Measurements from ENCODE around the gene SPAG7. TPM values are rescaled to one million over a fixed set of nuclear protein-coding genes. Genes with fewer than 3 reads are reported as not detected.
"Not testable (repeated sequence)": the region's sequence is repeated elsewhere in the genome, so short reads cannot be mapped to it uniquely, and the experiment has no call there.

The SPAG7 gene
- total and polyA plus RNA-seq, 7 donors: 42.6 to 84.5 (median 73.9) TPM

- Histone ChIP-seq H3K9me3 (no peaks in the 10 kb centered on the region), H3K4me1 (no peaks in the 10 kb centered on the region), H3K4me3 (no peak overlapping the region), H3K27me3 (no peaks in the 10 kb centered on the region), H3K27ac (no peak overlapping the region), H3K36me3 (no peaks in the 10 kb centered on the region)
- TF ChIP-seq POLR2A (IDR thresholded peaks at IDR 0.05) (no peak), CTCF (IDR thresholded peaks at IDR 0.05) (no peak), POLR2AphosphoS5 (IDR thresholded peaks at IDR 0.05) (no peak), EP300 (IDR thresholded peaks at IDR 0.05) (no peak)
- WGBS, 2 donors: 89 to 90% methylated on average over 4 of the region's 4 CpGs
- intact Hi-C loops (cut with DNase I): no loop called here
- DNase-seq: no peak
Measured at GRCh38 chr17:4921320-4921719, 46.3 kb downstream of the SPAG7 start.

- H3K4me1 ChIP-seq: no peaks in the 10 kb centered on the region
- H3K4me3 ChIP-seq: no peak overlapping the region
- H3K27me3 ChIP-seq: no peaks in the 10 kb centered on the region
- no peaks in the 10 kb centered on the region for H3K9me3 ChIP-seq
- intact Hi-C loops (cut with DNase I): no loop called here
- TF ChIP-seq CTCF (IDR thresholded peaks at IDR 0.05) (no peak), POLR2AphosphoS5 (IDR thresholded peaks at IDR 0.05) (no peak), POLR2A (IDR thresholded peaks at IDR 0.05) (no peak), EP300 (IDR thresholded peaks at IDR 0.05) (no peak)
- no peak overlapping the region for H3K27ac ChIP-seq
- no peak for DNase-seq
- 79 to 85% methylated on average over 10 of the region's 10 CpGs for WGBS, 2 donors
- H3K36me3 ChIP-seq: no peaks in the 10 kb centered on the region
Measured at GRCh38 chr17:4920351-4921048, 47.1 kb downstream of the SPAG7 start.

GRCh38 chr17:4919511-4920047 is 48.0 kb downstream of the SPAG7 start:
- WGBS, 2 donors: 86 to 87% methylated on average over 8 of the region's 8 CpGs

GRCh38 chr17:4914551-4914950 is 53.1 kb downstream of the SPAG7 start:
- 72 to 92% methylated on average over 4 of the region's 4 CpGs for WGBS, 2 donors
- H3K36me3 ChIP-seq; intact Hi-C loops (cut with DNase I); H3K9me3 ChIP-seq; H3K4me1 ChIP-seq; H3K27me3 ChIP-seq; H3K27ac ChIP-seq; H3K4me3 ChIP-seq; DNase-seq: not testable (repeated sequence)

More at GRCh38 chr17:4919511-4920047, 48.0 kb downstream of the SPAG7 start:
- Histone ChIP-seq H3K9me3 (no peaks in the 10 kb centered on the region), H3K27me3 (no peaks in the 10 kb centered on the region), H3K36me3 (no peaks in the 10 kb centered on the region), H3K4me3 (no peak overlapping the region), H3K27ac (no peak overlapping the region), H3K4me1 (no peaks in the 10 kb centered on the region)
- DNase-seq: no peak
- TF ChIP-seq POLR2AphosphoS5 (IDR thresholded peaks at IDR 0.05) (no peak), CTCF (IDR thresholded peaks at IDR 0.05) (no peak), POLR2A (IDR thresholded peaks at IDR 0.05) (no peak), EP300 (IDR thresholded peaks at IDR 0.05) (no peak)
- intact Hi-C loops (cut with DNase I): no loop called here

GRCh38 chr17:4913994-4914393 is 53.6 kb downstream of the SPAG7 start:
- Histone ChIP-seq H3K27me3 (no peaks in the 10 kb centered on the region), H3K27ac (no peak overlapping the region), H3K4me3 (no peak overlapping the region), H3K4me1 (peaks cover 0 to 9% (median 5%) of the 10 kb centered on the region in 4 donors), H3K9me3 (no peaks in the 10 kb centered on the region), H3K36me3 (no peaks in the 10 kb centered on the region)
- WGBS, 2 donors: 18 to 65% methylated on average over 1 of the region's 1 CpG
- no peak for DNase-seq
- intact Hi-C loops (cut with DNase I): no loop called here
- no peak for TF ChIP-seq CTCF (IDR thresholded peaks at IDR 0.05)
- TF ChIP-seq EP300 (IDR thresholded peaks at IDR 0.05): no peak

Small RNAs within 50 kb of the gene (small RNA-seq; reads per million reads assigned to genes)
- gene MIR6864: 0 to 0.51 (median 0.32) reads per million in 3 donors
- 0 reads per million in 3 donors for gene MIR6865

Other genes starting within 250 kb of the SPAG7 start
- 10 to 100 TPM; 31.1 to 43.6 (median 38.3) TPM for gene MED11, start 236.4 kb downstream of the SPAG7 start, total RNA-seq
- gene MED11, start 236.4 kb downstream of the SPAG7 start, polyA plus RNA-seq: 10 to 100 TPM; 35.8 to 61.9 (median 47.4) TPM
- gene ZMYND15, start 228.0 kb downstream of the SPAG7 start, total RNA-seq: under 1 TPM in 3 of 4 donors, not detected in 1; 0.36 to 0.55 (median 0.49) TPM
- gene ZMYND15, start 228.0 kb downstream of the SPAG7 start, polyA plus RNA-seq: 1 to 10 TPM in 2 of 3 donors, not detected in 1; 1.1 to 1.2 TPM
- 1 to 10 TPM; 4.6 to 6.8 (median 5.3) TPM for gene CXCL16, start 227.9 kb downstream of the SPAG7 start, total RNA-seq
- 10 to 100 TPM; 21.6 to 32.8 (median 29.0) TPM for gene CXCL16, start 227.9 kb downstream of the SPAG7 start, polyA plus RNA-seq
- not detected for gene TM4SF5, start 195.9 kb downstream of the SPAG7 start, total RNA-seq
- gene TM4SF5, start 195.9 kb downstream of the SPAG7 start, polyA plus RNA-seq: 10 to 100 TPM in 2 of 3 donors, 1 to 10 TPM in 1; 7.8 to 19.2 (median 11.1) TPM
- 1 to 10 TPM in 3 of 4 donors, not detected in 1; 1.1 to 6.4 (median 4.1) TPM for gene VMO1, start 181.5 kb downstream of the SPAG7 start, total RNA-seq
- 1 to 10 TPM in 2 of 3 donors, not detected in 1; 2.2 to 4.4 TPM for gene VMO1, start 181.5 kb downstream of the SPAG7 start, polyA plus RNA-seq
- not detected for gene GLTPD2, start 178.9 kb downstream of the SPAG7 start, total RNA-seq
- gene GLTPD2, start 178.9 kb downstream of the SPAG7 start, polyA plus RNA-seq: 1 to 10 TPM in 1 of 3 donors, under 1 TPM in 1, not detected in 1; 0.06 to 1.6 TPM
- 100 to 1,000 TPM; 153 to 242 (median 192) TPM for gene PSMB6, start 171.7 kb downstream of the SPAG7 start, total RNA-seq
- 100 to 1,000 TPM; 172 to 213 (median 201) TPM for gene PSMB6, start 171.7 kb downstream of the SPAG7 start, polyA plus RNA-seq
- 10 to 100 TPM in 3 of 4 donors, 1 to 10 TPM in 1; 9.3 to 20.5 (median 12.3) TPM for gene PLD2, start 160.7 kb downstream of the SPAG7 start, total RNA-seq
- gene PLD2, start 160.7 kb downstream of the SPAG7 start, polyA plus RNA-seq: 10 to 100 TPM in 1 of 3 donors, 1 to 10 TPM in 2; 6.0 to 18.0 (median 7.9) TPM
- 10 to 100 TPM; 17.1 to 43.8 (median 21.0) TPM for gene MINK1, start 134.5 kb downstream of the SPAG7 start, total RNA-seq
- gene MINK1, start 134.5 kb downstream of the SPAG7 start, polyA plus RNA-seq: 100 to 1,000 TPM in 1 of 3 donors, 10 to 100 TPM in 2; 45.0 to 117 (median 63.8) TPM
- 1 to 10 TPM in 1 of 4 donors, under 1 TPM in 3; 0.68 to 2.8 (median 0.85) TPM for gene C17orf107, start 68.3 kb downstream of the SPAG7 start, total RNA-seq
- gene C17orf107, start 68.3 kb downstream of the SPAG7 start, polyA plus RNA-seq: 1 to 10 TPM in 1 of 3 donors, under 1 TPM in 2; under 0.01 to 1.7 (median 0.69) TPM
- under 1 TPM in 3 of 4 donors, not detected in 1; 0.49 to 0.55 (median 0.54) TPM for gene CHRNE, start 64.7 kb downstream of the SPAG7 start, total RNA-seq
- under 1 TPM in 2 of 3 donors, not detected in 1; 0.46 to 0.57 TPM for gene CHRNE, start 64.7 kb downstream of the SPAG7 start, polyA plus RNA-seq
- not detected for gene GP1BA, start 35.5 kb downstream of the SPAG7 start, total RNA-seq
- gene GP1BA, start 35.5 kb downstream of the SPAG7 start, polyA plus RNA-seq: 1 to 10 TPM in 1 of 3 donors, not detected in 2; 1.1 TPM
- gene SLC25A11, start 27.8 kb downstream of the SPAG7 start, total RNA-seq: 10 to 100 TPM; 41.0 to 60.3 (median 48.6) TPM
- gene SLC25A11, start 27.8 kb downstream of the SPAG7 start, polyA plus RNA-seq: 10 to 100 TPM; 57.7 to 82.8 (median 79.9) TPM
- 10 to 100 TPM; 51.2 to 71.2 (median 60.3) TPM for gene RNF167, start 27.5 kb downstream of the SPAG7 start, total RNA-seq
- gene RNF167, start 27.5 kb downstream of the SPAG7 start, polyA plus RNA-seq: 100 to 1,000 TPM in 1 of 3 donors, 10 to 100 TPM in 2; 45.0 to 120 (median 83.9) TPM
- gene PFN1, start 19.3 kb downstream of the SPAG7 start, total RNA-seq: 1,000 to 10,000 TPM in 1 of 4 donors, 100 to 1,000 TPM in 3; 690 to 1,141 (median 828) TPM
- gene PFN1, start 19.3 kb downstream of the SPAG7 start, polyA plus RNA-seq: 1,000 to 10,000 TPM in 1 of 3 donors, 100 to 1,000 TPM in 2; 853 to 1,404 (median 948) TPM
- 1 to 10 TPM; 2.5 to 9.1 (median 5.1) TPM for gene ENO3, start 16.7 kb downstream of the SPAG7 start, total RNA-seq
- gene ENO3, start 16.7 kb downstream of the SPAG7 start, polyA plus RNA-seq: 10 to 100 TPM in 1 of 3 donors, 1 to 10 TPM in 1, under 1 TPM in 1; 0.69 to 10.3 (median 5.4) TPM
- gene CAMTA2, start 19.9 kb upstream of the SPAG7 start, total RNA-seq: 10 to 100 TPM in 3 of 4 donors, 1 to 10 TPM in 1; 9.9 to 24.6 (median 21.7) TPM
- 10 to 100 TPM; 35.1 to 64.5 (median 42.0) TPM for gene CAMTA2, start 19.9 kb upstream of the SPAG7 start, polyA plus RNA-seq
- 1 to 10 TPM in 2 of 4 donors, under 1 TPM in 2; 0.36 to 3.0 (median 1.5) TPM for gene INCA1, start 29.7 kb upstream of the SPAG7 start, total RNA-seq
- 1 to 10 TPM; 2.2 to 3.6 (median 2.3) TPM for gene INCA1, start 29.7 kb upstream of the SPAG7 start, polyA plus RNA-seq
- 100 to 1,000 TPM in 1 of 4 donors, 10 to 100 TPM in 3; 46.4 to 101 (median 81.0) TPM for gene KIF1C, start 30.1 kb upstream of the SPAG7 start, total RNA-seq
- 100 to 1,000 TPM in 2 of 3 donors, 10 to 100 TPM in 1; 83.3 to 164 (median 108) TPM for gene KIF1C, start 30.1 kb upstream of the SPAG7 start, polyA plus RNA-seq
- gene SLC52A1, start 67.6 kb upstream of the SPAG7 start, total RNA-seq: not detected
- gene SLC52A1, start 67.6 kb upstream of the SPAG7 start, polyA plus RNA-seq: under 1 TPM in 2 of 3 donors, not detected in 1; 0.23 to 0.74 TPM
- 1 to 10 TPM; 4.3 to 6.1 (median 5.3) TPM for gene ZFP3, start 110.7 kb upstream of the SPAG7 start, total RNA-seq
- 1 to 10 TPM; 2.4 to 3.2 (median 2.8) TPM for gene ZFP3, start 110.7 kb upstream of the SPAG7 start, polyA plus RNA-seq
- 10 to 100 TPM in 3 of 4 donors, 1 to 10 TPM in 1; 5.7 to 15.3 (median 12.7) TPM for gene ZNF232, start 144.1 kb upstream of the SPAG7 start, total RNA-seq
- 1 to 10 TPM; 4.8 to 8.7 (median 6.0) TPM for gene ZNF232, start 144.1 kb upstream of the SPAG7 start, polyA plus RNA-seq
- gene USP6, start 148.2 kb upstream of the SPAG7 start, total RNA-seq: 1 to 10 TPM in 1 of 4 donors, not detected in 3; 2.5 TPM
- gene USP6, start 148.2 kb upstream of the SPAG7 start, polyA plus RNA-seq: under 1 TPM in 1 of 3 donors, not detected in 2; 0.06 TPM
- 10 to 100 TPM; 15.5 to 24.3 (median 16.9) TPM for gene ZNF594, start 224.1 kb upstream of the SPAG7 start, total RNA-seq
- 1 to 10 TPM in 1 of 3 donors, under 1 TPM in 1, not detected in 1; 0.23 to 3.8 TPM for gene ZNF594, start 224.1 kb upstream of the SPAG7 start, polyA plus RNA-seq